Activated CD4-positive, alpha-beta T cell treated with anti-CD3 and anti-CD28 coated beads for 36 hours (primary cell): ENCODE data around the gene HMCES. TPM values are rescaled to one million over a fixed set of nuclear protein-coding genes. Genes with fewer than 3 reads are reported as not detected.

Source experiments
- ATAC-seq: fragments of 200-7000 bp; cut with Tn5 transposase; one replicate; pipeline ENCODE4 v1.10.0; 2021; ENCODE audit warnings: mild to moderate bottlenecking, moderate library complexity
- CTCF ChIA-PET: fragments of 350-600 bp; sonication (Branson Sonifier 250); formaldehyde crosslinking; loops from one replicate; lab custom pipeline; 2021; ENCODE audit warnings: antibody characterized with exemption; lab: Charles Lee
- POLR2A ChIA-PET: fragments of 350-600 bp; sonication (Branson Sonifier 250); formaldehyde crosslinking; loops from one replicate; lab custom pipeline; 2021; ENCODE audit warnings: antibody characterized with exemption, inconsistent platforms; lab: Charles Lee
- DNase-seq: peaks from one replicate; pipeline ENCODE4 v3.0.0-alpha.2; 2020
- H3K27ac Mint-ChIP-seq: one replicate; pipeline ENCODE4 v1.8.0; 2021; ENCODE audit warnings: mixed read lengths
- H3K27me3 Mint-ChIP-seq: one replicate; pipeline ENCODE4 v1.8.0; 2021; ENCODE audit warnings: mixed read lengths
- H3K36me3 Mint-ChIP-seq: one replicate; pipeline ENCODE4 v1.8.0; 2021; ENCODE audit warnings: low read depth, mixed read lengths
- H3K4me1 Mint-ChIP-seq: one replicate; pipeline ENCODE4 v1.8.0; 2021; ENCODE audit warnings: mixed read lengths
- H3K4me3 Mint-ChIP-seq: one replicate; pipeline ENCODE4 v1.8.0; 2021; ENCODE audit warnings: mild to moderate bottlenecking, moderate library complexity, mixed read lengths
- H3K9me3 Mint-ChIP-seq: one replicate; pipeline ENCODE4 v1.8.0; 2021; ENCODE audit warnings: low read depth, mixed read lengths
- intact Hi-C, 2 experiments: fragments of 100-400 bp; cut with DNase I in 1 of 2; cut with micrococcal nuclease in 1 of 2; formaldehyde crosslinking; loops; one replicate each; pipeline versions ENCODE4 v1.14.2 to v1.15.1; 2022 to 2024; cut with DNase I, micrococcal nuclease
- total RNA-seq, 2 experiments: library from RNA; stranded (reverse); gene quantifications; one replicate each; pipeline ENCODE4 v1.2.3, GENCODE V29; 2021

HMCES gene
- total RNA-seq, 2 experiments from 2014 or later, result 43.1 to 56.7 TPM

DNA sequence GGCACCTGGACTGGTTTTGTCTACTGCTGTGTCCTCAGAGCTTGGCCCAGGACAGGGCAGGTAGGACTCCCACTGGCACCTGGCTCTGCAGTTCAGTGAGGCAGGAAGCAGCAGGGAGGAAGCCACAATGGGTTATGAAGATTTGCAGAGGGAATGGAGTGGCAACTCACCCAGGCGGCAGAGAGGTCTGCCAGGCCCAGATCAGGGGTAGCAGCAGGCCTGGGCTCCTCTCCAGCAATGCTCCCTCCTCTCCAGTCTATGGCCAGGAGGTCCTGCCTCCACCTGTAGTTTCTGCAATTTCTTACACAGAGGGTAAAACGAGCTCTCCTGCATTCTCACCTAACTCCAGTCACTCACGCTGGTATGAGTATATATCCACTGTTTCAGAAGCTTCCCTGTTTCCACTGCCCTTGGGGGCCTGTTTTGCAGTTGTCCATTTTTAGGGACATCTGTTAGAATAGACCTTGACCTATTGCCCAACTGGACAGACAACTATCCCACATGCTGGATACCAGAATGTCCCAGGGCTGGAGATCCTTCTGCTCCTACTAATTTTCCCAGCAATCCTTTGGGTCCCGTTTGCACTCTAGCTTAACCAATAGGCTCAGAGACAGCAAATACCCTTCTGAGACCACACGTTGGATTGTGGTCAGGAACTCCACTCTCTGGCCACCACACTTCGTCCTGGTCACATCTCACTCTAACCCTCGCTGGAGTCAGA is 35.2 kb downstream of the HMCES start:
- Mint-ChIP-seq H3K4me1 (peaks cover 27% of the 10 kb centered on the region), H3K27me3 (no peaks in the 10 kb centered on the region), H3K9me3 (no peaks in the 10 kb centered on the region), H3K27ac (peak overlapping the region; percentile 48), H3K4me3 (peak overlapping the region; percentile 88), H3K36me3 (peaks cover 5% of the 10 kb centered on the region)
- intact Hi-C loops, result loop anchor here (2.0 to 10.0 kb wide), 5 partner anchors 31 to 781 kb away; partner anchors contain the start of genes CNBP (in 1 of the 2) and TMCC1 (in 1 of the 2)
- CTCF ChIA-PET, result interaction anchor here (0.7 kb wide), 1 partner anchor 132 kb away, joined by 3 read pairs; no protein-coding TSS in a partner anchor
- peak; percentile 2 for ATAC-seq
- peak; percentile 46 for DNase-seq
- POLR2A ChIA-PET, result interaction anchor here (0.8 to 1.4 kb wide), 5 partner anchors 11 to 127 kb away, joined by 3 to 5 read pairs (median 3); partner anchors contain the start of gene HMCES

DNA sequence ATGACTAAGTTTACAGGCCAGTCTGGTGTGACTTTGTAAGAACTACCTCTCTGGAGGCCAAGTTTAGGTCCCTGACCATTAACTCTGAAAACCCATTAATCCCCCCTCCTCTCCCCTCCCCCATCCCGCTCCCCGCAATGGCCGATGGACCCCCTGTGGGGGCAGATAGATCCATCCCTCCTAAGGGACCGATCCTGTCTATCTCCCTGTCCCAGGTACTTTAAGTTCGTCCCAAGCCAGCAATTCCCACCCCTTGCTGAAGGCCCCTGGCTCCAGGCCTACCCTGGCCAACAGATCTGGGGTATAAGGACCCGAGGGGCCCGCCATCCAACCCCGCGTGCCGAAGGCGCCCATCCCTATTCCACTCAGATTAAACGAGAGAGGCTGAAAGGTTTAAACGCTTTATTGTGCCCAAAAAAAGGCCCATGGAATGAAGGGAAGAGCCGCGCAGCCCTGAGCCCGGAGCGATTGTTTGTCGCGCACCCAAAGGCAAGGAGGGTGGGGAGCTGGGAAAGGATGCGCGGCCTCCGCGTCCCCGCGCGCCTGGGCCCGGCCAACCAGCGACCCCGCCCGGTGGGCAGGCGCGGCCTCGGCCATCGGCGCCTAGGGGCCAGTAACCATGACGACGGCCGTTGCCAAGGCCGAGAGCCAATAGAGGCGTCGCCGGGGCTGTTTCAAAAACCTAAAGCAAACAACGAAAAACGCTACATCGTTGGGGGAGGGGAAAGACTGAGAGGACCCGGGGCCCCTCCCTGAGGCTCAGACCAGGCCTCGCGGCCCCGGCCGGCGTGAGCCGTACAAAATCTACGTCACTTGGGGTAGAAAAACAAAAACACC is 35.9 kb downstream of the HMCES start:
- peak; percentile 81 for DNase-seq
- intact Hi-C loops, result loop anchor here (2.0 to 10.0 kb wide), 6 partner anchors 32 to 780 kb away; partner anchors contain the start of genes CNBP (in 1 of the 2) and TMCC1 (in 1 of the 2)
- Mint-ChIP-seq H3K27me3 (no peaks in the 10 kb centered on the region), H3K4me3 (peak overlapping the region; percentile 88), H3K27ac (peak overlapping the region; percentile 64), H3K9me3 (no peaks in the 10 kb centered on the region), H3K4me1 (peaks cover 22% of the 10 kb centered on the region), H3K36me3 (peaks cover 5% of the 10 kb centered on the region)
- ATAC-seq, result peak; percentile 25
- ChIA-PET CTCF (interaction anchor here (0.7 kb wide), 1 partner anchor 133 kb away, joined by 3 read pairs; no protein-coding TSS in a partner anchor), POLR2A (interaction anchor here (0.8 to 2.4 kb wide), 5 partner anchors 12 to 128 kb away, joined by 3 to 22 read pairs (median 4); partner anchors contain the start of gene HMCES)

DNA sequence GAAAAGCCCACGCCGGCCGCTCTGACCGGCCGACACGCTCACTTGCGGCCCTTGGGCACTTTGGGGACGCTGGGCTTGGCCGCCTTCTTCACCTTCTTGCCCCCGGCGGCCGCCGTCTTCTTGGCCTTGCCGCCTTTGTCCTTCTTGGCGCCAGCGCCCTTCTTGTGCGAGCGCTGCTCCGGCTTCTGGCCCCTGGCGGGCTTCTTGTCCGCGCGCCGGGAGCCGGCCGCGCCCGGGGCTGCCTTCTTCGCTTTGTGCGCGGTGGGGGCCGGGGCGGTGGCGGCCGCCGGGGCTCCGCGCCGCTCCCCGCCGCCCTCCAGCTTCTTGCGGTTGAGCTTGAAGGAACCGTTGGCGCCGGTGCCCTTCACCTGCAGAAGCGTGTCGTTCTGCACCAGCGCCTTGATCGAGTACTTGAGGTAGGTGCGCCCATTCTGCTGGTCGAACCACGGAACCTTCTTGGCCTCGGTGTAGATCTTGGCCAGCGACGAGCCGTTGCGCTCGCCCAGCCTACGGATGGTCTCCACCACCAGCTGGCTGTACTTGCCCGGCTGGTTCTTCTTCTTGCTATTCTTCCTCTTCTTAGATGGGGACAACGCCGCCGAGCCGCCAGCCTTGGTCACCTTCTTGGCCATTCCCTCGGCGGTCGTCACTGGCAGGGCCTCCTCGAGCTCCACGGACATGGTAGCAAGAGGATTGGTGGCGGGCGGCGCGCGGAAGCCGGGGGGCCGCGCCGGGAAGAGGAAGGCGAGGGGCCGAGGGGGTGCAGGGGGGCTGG is 36.7 kb downstream of the HMCES start:
- ChIA-PET CTCF (interaction anchor here (0.7 to 1.8 kb wide), 13 partner anchors 12 to 485 kb away, joined by 3 to 9 read pairs (median 3); partner anchors contain the start of gene HMCES), POLR2A (interaction anchor here (0.5 to 2.4 kb wide), 15 partner anchors 18 to 436 kb away, joined by 3 to 22 read pairs (median 4); partner anchors contain the start of genes ACAD9, COPG1, HMCES and IFT122)
- peak; percentile 53 for DNase-seq
- peak overlapping the region; percentile 85 for H3K27ac Mint-ChIP-seq
- H3K4me3 Mint-ChIP-seq, result peak overlapping the region; percentile 88
- H3K4me1 Mint-ChIP-seq, result peaks cover 22% of the 10 kb centered on the region
- ATAC-seq, result no peak
- intact Hi-C loops, result loop anchor here (2.0 to 10.0 kb wide), 6 partner anchors 33 to 779 kb away; partner anchors contain the start of genes CNBP (in 1 of the 2) and TMCC1 (in 1 of the 2)
- peaks cover 5% of the 10 kb centered on the region for H3K36me3 Mint-ChIP-seq
- no peaks in the 10 kb centered on the region for H3K27me3 Mint-ChIP-seq
- H3K9me3 Mint-ChIP-seq, result no peaks in the 10 kb centered on the region

DNA sequence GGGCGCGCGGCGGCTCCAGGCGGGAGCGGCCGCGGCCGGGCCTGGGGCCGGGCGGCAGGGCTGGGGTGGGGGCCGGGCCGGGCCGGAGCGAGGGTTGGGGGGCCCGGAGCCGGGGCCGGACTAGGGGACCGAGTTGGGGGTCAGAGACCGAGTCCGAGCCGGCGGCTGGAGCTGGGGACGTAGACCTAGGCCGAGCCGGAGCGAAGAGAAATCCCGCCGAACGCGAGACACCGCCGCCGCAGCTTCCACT is 37.3 kb downstream of the HMCES start:
- Mint-ChIP-seq H3K4me1 (peaks cover 22% of the 10 kb centered on the region), H3K36me3 (peaks cover 5% of the 10 kb centered on the region), H3K4me3 (peak overlapping the region; percentile 88), H3K27ac (peak overlapping the region; percentile 58), H3K9me3 (no peaks in the 10 kb centered on the region), H3K27me3 (no peaks in the 10 kb centered on the region)
- no peak for DNase-seq
- ChIA-PET POLR2A (interaction anchor here (0.5 to 2.4 kb wide), 15 partner anchors 18 to 437 kb away, joined by 3 to 22 read pairs (median 4); partner anchors contain the start of genes ACAD9, COPG1, HMCES and IFT122), CTCF (interaction anchor here (0.7 to 1.8 kb wide), 13 partner anchors 12 to 485 kb away, joined by 3 to 9 read pairs (median 3); partner anchors contain the start of gene HMCES)
- intact Hi-C loops, result loop anchor here (1.0 to 10.0 kb wide), 14 partner anchors 33 to 779 kb away; partner anchors contain the start of genes HMCES (in 2 of the 2), ACAD9 (in 1 of the 2), CNBP (in 1 of the 2) and COPG1 (in 1 of the 2)
- no peak for ATAC-seq

DNA sequence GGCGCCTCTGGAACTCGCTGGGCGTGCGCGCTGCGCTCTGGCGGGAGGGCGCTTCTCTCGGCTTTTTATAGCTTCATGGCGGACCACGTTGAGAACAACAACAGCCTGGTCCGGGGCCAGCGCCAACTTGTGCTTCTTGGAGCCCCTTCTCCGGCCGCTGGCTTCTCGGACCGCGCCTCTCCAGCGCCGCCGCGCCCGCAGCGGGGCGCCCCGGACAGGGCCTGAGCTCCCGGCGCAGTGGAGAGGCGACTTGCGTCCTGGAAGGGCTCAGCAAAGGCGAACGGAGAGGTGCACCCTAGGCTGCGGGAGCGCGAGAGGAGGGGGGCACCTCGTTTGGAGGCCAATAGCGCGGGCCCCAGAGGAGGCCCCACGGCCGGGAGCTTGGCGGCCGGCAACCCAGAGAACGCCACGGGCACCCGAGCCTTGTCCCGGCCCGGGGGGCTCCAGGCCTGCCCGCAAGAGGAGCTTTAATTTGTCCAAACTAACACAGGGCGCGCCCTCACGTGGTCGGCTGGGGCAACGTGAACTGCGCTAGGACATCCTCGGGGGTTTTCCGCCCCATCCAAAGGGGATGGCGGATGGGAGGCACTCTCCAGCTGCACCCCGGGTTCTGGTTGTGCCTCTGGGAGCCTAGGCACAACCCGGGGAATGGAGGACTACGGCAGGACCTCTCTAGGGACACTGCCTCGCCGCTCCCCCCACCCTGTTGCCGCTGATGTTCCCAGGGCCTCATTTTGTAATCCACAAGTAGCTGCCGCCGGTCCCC is 37.8 kb downstream of the HMCES start:
- intact Hi-C loops, result loop anchor here (1.0 to 10.0 kb wide), 10 partner anchors 38 to 778 kb away; partner anchors contain the start of genes HMCES (in 2 of the 2), ACAD9 (in 1 of the 2), COPG1 (in 1 of the 2) and IFT122 (in 1 of the 2)
- DNase-seq, result peak; percentile 93
- Mint-ChIP-seq H3K4me1 (peaks cover 22% of the 10 kb centered on the region), H3K36me3 (peaks cover 5% of the 10 kb centered on the region), H3K27ac (peak overlapping the region; percentile 58), H3K9me3 (no peaks in the 10 kb centered on the region), H3K27me3 (no peaks in the 10 kb centered on the region), H3K4me3 (peak overlapping the region; percentile 88)
- ChIA-PET POLR2A (interaction anchor here (0.5 to 2.4 kb wide), 18 partner anchors 17 to 606 kb away, joined by 3 to 22 read pairs (median 4); partner anchors contain the start of genes ACAD9, COPG1, HMCES and IFT122), CTCF (interaction anchor here (0.7 to 1.8 kb wide), 14 partner anchors 11 to 484 kb away, joined by 3 to 9 read pairs (median 3); partner anchors contain the start of gene HMCES)
- ATAC-seq, result peak; percentile 39

DNA sequence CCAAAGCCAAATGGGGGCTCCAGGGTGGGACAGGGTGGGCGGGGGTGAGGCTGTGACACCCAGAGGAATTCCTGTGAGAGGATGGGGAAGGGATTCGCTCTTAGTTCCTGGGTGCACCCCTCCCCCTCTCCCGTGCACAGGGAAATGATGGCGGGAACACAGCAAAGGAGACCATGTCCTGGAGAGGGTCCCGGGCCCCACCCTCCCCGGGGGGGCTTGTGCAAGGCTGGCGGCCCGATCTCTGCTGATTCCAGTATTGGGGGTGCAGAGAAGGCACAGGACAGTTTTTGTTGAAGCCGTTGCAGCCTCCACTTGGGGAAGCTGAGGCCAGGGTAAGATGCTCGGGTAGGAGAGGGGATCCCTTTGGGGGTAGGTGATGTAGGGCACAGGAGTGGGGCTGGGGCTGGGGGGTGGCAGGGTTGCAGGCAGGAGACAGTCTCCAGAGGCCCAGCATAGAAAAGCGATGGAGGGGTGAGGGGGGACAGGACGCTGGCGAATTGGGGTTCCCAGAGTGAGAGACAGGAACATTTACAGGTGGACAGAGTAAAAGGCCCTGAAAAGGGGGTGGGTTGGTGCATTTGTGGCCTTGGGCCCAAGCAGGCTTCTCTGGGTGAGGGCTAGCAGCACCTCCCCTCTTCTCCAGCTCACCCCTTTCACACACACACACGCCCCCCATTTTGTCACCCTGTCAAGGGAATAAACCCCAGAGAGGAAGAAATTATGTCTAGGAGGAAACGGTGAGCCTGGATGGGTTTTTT is 38.5 kb downstream of the HMCES start:
- H3K4me1 Mint-ChIP-seq, result peaks cover 18% of the 10 kb centered on the region
- ATAC-seq (no peak), DNase-seq (no peak)
- H3K36me3 Mint-ChIP-seq, result peaks cover 5% of the 10 kb centered on the region
- no peak overlapping the region for H3K27ac Mint-ChIP-seq
- peak overlapping the region; percentile 59 for H3K4me3 Mint-ChIP-seq
- CTCF ChIA-PET, result interaction anchor here (0.9 to 1.8 kb wide), 6 partner anchors 10 to 347 kb away, joined by 3 to 9 read pairs (median 6); partner anchors contain the start of gene HMCES
- no peaks in the 10 kb centered on the region for H3K27me3 Mint-ChIP-seq
- POLR2A ChIA-PET, result interaction anchor here (0.5 to 2.4 kb wide), 8 partner anchors 16 to 290 kb away, joined by 3 to 22 read pairs (median 4); partner anchors contain the start of genes HMCES, IFT122, MBD4 and RAB43
- no peaks in the 10 kb centered on the region for H3K9me3 Mint-ChIP-seq
- intact Hi-C loops, result loop anchor here (2.0 to 10.0 kb wide), 4 partner anchors 82 to 778 kb away; partner anchors contain the start of gene RAB43 (in 1 of the 2)

DNA sequence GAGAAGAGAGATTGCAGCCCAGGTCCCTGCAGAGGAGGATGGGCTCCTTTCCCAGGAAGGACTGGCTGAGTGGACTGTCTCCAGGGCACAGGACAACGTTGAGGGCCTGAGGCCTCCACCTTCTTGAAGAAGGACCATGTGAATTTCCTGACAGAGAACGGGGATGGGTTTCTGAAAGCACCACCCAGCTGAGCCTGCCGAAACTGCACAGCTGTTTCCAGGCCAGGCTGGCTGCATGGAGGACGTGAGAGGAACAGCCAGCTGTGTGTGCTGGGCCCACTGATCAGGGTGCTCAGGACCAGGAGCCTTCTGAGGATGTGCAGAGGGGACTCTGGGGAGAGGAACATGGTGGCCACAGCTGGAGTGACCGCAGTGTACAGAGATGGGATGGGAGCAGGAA is 39.2 kb downstream of the HMCES start:
- ATAC-seq (no peak), DNase-seq (no peak)
- ChIA-PET POLR2A (no interaction called here), CTCF (interaction anchor here (1.1 kb wide), 1 partner anchor 26 kb away, joined by 4 read pairs; no protein-coding TSS in a partner anchor)
- intact Hi-C loops, result loop anchor here (2.0 to 10.0 kb wide), 4 partner anchors 81 to 777 kb away; partner anchors contain the start of gene RAB43 (in 1 of the 2)
- no peak overlapping the region for H3K27ac Mint-ChIP-seq
- H3K4me3 Mint-ChIP-seq, result peak overlapping the region; percentile 17
- no peaks in the 10 kb centered on the region for H3K27me3 Mint-ChIP-seq
- peaks cover 11% of the 10 kb centered on the region for H3K4me1 Mint-ChIP-seq
- peaks cover 5% of the 10 kb centered on the region for H3K36me3 Mint-ChIP-seq
- no peaks in the 10 kb centered on the region for H3K9me3 Mint-ChIP-seq

DNA sequence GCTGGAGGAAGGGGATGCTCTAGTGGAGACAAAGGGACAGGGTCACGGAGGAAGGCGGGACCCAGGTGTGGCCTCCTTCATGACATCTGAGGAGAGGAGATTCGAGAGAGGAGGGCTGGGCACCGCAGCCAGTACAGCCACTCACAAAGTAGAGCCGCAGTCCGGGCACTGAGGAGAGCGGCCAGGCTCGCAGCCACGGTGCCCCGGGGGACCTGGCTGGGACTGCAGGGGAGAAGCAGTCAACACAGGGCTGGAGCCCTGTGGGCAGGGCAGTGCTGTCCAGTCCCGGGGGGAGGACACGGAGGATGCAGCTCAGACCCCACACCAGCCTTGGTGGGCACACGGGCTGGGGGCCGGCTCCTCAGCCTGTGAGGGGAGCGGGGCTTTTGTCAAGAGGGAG is 40.3 kb downstream of the HMCES start:
- no peaks in the 10 kb centered on the region for H3K9me3 Mint-ChIP-seq
- ChIA-PET POLR2A (interaction anchor here (0.7 kb wide), 1 partner anchor 136 kb away, joined by 3 read pairs; no protein-coding TSS in a partner anchor), CTCF (no interaction called here)
- peaks cover 5% of the 10 kb centered on the region for H3K36me3 Mint-ChIP-seq
- no peak for ATAC-seq
- peaks cover 3% of the 10 kb centered on the region for H3K4me1 Mint-ChIP-seq
- no peak for DNase-seq
- intact Hi-C loops, result loop anchor here (5.0 to 10.0 kb wide), 2 partner anchors 202 to 776 kb away; no protein-coding TSS in a partner anchor
- no peak overlapping the region for H3K4me3 Mint-ChIP-seq
- H3K27me3 Mint-ChIP-seq, result no peaks in the 10 kb centered on the region
- no peak overlapping the region for H3K27ac Mint-ChIP-seq

DNA sequence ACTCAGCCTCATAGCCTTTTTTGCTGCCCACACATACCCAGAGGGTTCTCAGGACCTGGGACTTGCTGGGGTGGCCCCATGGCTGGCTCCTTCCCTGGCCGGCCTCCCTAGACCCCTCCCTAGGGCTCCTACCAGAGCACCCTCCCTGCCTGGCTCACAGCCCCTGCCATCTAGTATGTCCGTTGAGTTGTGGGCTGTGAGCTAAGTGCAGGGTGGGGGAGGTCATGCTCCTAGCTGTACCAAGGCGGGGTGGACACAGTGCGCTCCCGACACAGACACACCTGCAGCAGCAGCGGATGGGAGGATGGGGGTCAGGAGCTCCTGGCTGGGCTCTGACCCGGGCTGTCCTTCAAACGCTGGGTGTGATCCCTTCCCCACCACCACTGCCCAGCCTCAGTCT is 41.6 kb downstream of the HMCES start:
- Mint-ChIP-seq H3K9me3 (no peaks in the 10 kb centered on the region), H3K4me3 (no peak overlapping the region), H3K4me1 (no peaks in the 10 kb centered on the region), H3K27me3 (no peaks in the 10 kb centered on the region), H3K27ac (no peak overlapping the region), H3K36me3 (peaks cover 3% of the 10 kb centered on the region)
- intact Hi-C loops, result no loop called here
- no peak for ATAC-seq
- POLR2A ChIA-PET, result no interaction called here
- no peak for DNase-seq
- CTCF ChIA-PET, result interaction anchor here (0.6 kb wide), 1 partner anchor 349 kb away, joined by 3 read pairs; no protein-coding TSS in a partner anchor
